MCF 10A (cell line): Measurements from ENCODE around the gene FKBP6. TPM values are rescaled to one million over a fixed set of nuclear protein-coding genes. Genes with fewer than 3 reads are reported as not detected.
"Not testable (repeated sequence)": the region's sequence is repeated elsewhere in the genome, so short reads cannot be mapped to it uniquely, and the experiment has no call there.

Experiments
- BruUV-seq: library from RNA; stranded (reverse); fragments of 400-500 nt; replicated peaks from 2 replicates; lab custom pipeline; 2021; lab: Mats Ljungman, UMichigan
- CTCF ChIA-PET: fragments of 300-600 bp; sonication (Branson Sonifier 250); formaldehyde crosslinking; extraction: SDS; loops from one replicate; lab custom pipeline; 2021; ENCODE audit warnings: antibody characterized with exemption, inconsistent platforms; lab: Yijun Ruan, JAX
- POLR2A ChIA-PET: fragments of 300-600, 350-650 bp; sonication (Branson Sonifier 250); formaldehyde crosslinking; extraction: SDS; loops from one replicate; lab custom pipeline; 2020; ENCODE audit warnings: antibody characterized with exemption, inconsistent platforms; lab: Yijun Ruan, JAX
- DNase-seq: peaks from one replicate; pipeline ENCODE4 v3.0.0-alpha.2; 2018; ENCODE audit not compliant: unreplicated experiment
- H3K27ac Mint-ChIP-seq: one replicate; pipeline ENCODE4 v1.8.0; 2022; ENCODE audit warnings: mild to moderate bottlenecking, low read depth, mixed read lengths; ENCODE audit not compliant: unreplicated experiment
- H3K27me3 Mint-ChIP-seq: one replicate; pipeline ENCODE4 v1.8.0; 2022; ENCODE audit warnings: mixed read lengths; ENCODE audit not compliant: insufficient read depth, unreplicated experiment
- H3K36me3 Mint-ChIP-seq: one replicate; pipeline ENCODE4 v1.8.0; 2022; ENCODE audit warnings: mild to moderate bottlenecking, moderate library complexity, mixed read lengths; ENCODE audit not compliant: insufficient read depth, unreplicated experiment
- H3K4me1 Mint-ChIP-seq: one replicate; pipeline ENCODE4 v1.8.0; 2022; ENCODE audit warnings: mixed read lengths; ENCODE audit not compliant: insufficient read depth, unreplicated experiment
- H3K4me3 Mint-ChIP-seq: one replicate; pipeline ENCODE4 v1.8.0; 2022; ENCODE audit warnings: mild to moderate bottlenecking, moderate library complexity, mixed read lengths; ENCODE audit not compliant: unreplicated experiment
- H3K9me3 Mint-ChIP-seq: one replicate; pipeline ENCODE4 v1.8.0; 2022; ENCODE audit warnings: mixed read lengths; ENCODE audit not compliant: unreplicated experiment
- CTCF ChIP-seq: fragments of 200-600 bp; IDR thresholded peaks from one replicate; pipeline ENCODE4 v1.8.0; 2022; ENCODE audit warnings: antibody characterized with exemption, mild to moderate bottlenecking; ENCODE audit not compliant: unreplicated experiment
- intact Hi-C: fragments of 100-400 bp; cut with micrococcal nuclease; formaldehyde crosslinking; loops from 2 replicates; pipeline ENCODE4 v1.14.1; 2022
- total RNA-seq: library from RNA; stranded (reverse); gene quantifications from 2 replicates; pipeline ENCODE4 v1.2.3, GENCODE V29; 2022

The FKBP6 gene
- total RNA-seq, 1 experiment from 2014 or later = not detected

GRCh38 chr7:73376671-73377412 is 48.9 kb downstream of the FKBP6 start:
- CTCF ChIA-PET = no interaction called here
- Mint-ChIP-seq H3K27ac (no peak overlapping the region), H3K36me3 (no peaks in the 10 kb centered on the region)

DNA sequence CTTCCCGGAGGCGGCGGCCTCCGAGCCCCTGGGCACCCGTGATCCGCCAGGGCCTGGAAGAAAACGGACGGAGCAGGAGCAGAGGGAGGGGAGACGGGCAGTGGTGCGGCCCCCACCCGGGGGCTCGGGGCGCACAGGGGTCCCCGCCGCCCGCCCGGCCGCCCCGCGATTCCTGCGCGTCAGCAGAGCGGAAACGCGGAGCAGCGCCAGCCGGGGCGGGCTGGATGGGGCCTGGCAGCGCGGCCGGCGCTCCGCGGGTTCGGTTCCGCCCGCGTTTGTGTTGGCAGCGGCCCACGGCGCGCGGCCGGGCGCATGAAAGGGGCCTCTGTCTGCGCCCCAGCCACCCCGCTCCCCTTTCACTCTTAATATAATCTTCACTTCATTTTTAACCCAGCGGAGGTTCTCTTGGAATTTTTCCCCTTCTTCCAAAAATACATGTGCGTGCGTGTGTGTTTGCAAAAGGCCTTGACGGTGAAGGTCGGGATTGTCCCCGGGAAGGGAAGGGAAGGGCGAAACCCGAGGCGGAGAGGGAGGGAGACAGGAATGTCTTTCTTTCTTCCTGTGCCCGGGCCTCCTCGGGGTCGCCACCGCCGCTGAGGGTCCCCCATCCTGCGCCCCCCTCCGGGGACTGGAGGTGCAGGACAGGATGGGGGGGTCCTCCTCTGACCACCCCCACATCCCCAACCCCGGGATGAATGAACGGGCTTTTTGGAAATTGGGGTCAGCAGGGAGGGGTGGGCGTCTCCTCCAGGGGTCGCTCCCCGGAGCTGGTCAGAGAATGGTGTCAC is 49.6 kb downstream of the FKBP6 start:
- H3K27ac Mint-ChIP-seq, intact Hi-C loops, H3K36me3 Mint-ChIP-seq, H3K9me3 Mint-ChIP-seq, H3K4me1 Mint-ChIP-seq, DNase-seq, BruUV-seq, H3K4me3 Mint-ChIP-seq, CTCF ChIA-PET: not testable (repeated sequence)
- POLR2A ChIA-PET = interaction anchor here (0.7 kb wide), 1 partner anchor 19 kb away, joined by 3 read pairs; no protein-coding TSS in a partner anchor
- H3K27me3 Mint-ChIP-seq = peaks cover 12% of the 10 kb centered on the region

More at GRCh38 chr7:73376671-73377412, 48.9 kb downstream of the FKBP6 start:
- POLR2A ChIA-PET = no interaction called here
- Mint-ChIP-seq H3K4me1 (no peaks in the 10 kb centered on the region), H3K27me3 (peaks cover 12% of the 10 kb centered on the region), H3K9me3 (no peaks in the 10 kb centered on the region), H3K4me3 (no peak overlapping the region)
- no TSS peak for BruUV-seq
- no peak for TF ChIP-seq CTCF
- no peak for DNase-seq
- intact Hi-C loops = no loop called here

GRCh38 chr7:73382934-73383503 is 55.1 kb downstream of the FKBP6 start:
- BruUV-seq = no TSS peak
- no peaks in the 10 kb centered on the region for H3K36me3 Mint-ChIP-seq

More at GRCh38 chr7:73382934-73383503, 55.1 kb downstream of the FKBP6 start:
- peaks cover 12% of the 10 kb centered on the region for H3K27me3 Mint-ChIP-seq
- H3K4me1 Mint-ChIP-seq = no peaks in the 10 kb centered on the region
- no peak overlapping the region for H3K27ac Mint-ChIP-seq
- TF ChIP-seq CTCF = no peak
- DNase-seq = no peak
- CTCF ChIA-PET = interaction anchor here (0.6 kb wide), 2 partner anchors 21 to 22 kb away, joined by 3 to 4 read pairs; no protein-coding TSS in a partner anchor
- intact Hi-C loops = no loop called here
- H3K4me3 Mint-ChIP-seq = no peak overlapping the region
- POLR2A ChIA-PET = no interaction called here
- H3K9me3 Mint-ChIP-seq = peaks cover 5% of the 10 kb centered on the region
